A673 (cell line): Measurements from ENCODE around the gene CHTF18. TPM values are rescaled to one million over a fixed set of nuclear protein-coding genes. Genes with fewer than 3 reads are reported as not detected.

Experiments
- BruUV-seq: library from RNA; stranded (reverse); fragments of 400-500 nt; replicated peaks from 2 replicates; lab custom pipeline; 2021; lab: Mats Ljungman, UMichigan
- CTCF ChIA-PET: fragments of 300-600 bp; sonication (Branson Sonifier 250); formaldehyde crosslinking; loops from one replicate; lab custom pipeline; 2022; ENCODE audit warnings: antibody characterized with exemption; lab: Charles Lee
- POLR2A ChIA-PET: fragments of 300-600 bp; sonication (Branson Sonifier 250); formaldehyde crosslinking; loops from one replicate; lab custom pipeline; 2022; ENCODE audit warnings: antibody characterized with exemption; ENCODE audit not compliant: low non-redundant PET; lab: Charles Lee
- DNase-seq: peaks from one replicate; pipeline ENCODE4 v3.0.0-alpha.2; 2015; ENCODE audit warnings: low spot score
- H3K27ac ChIP-seq: fragments of 200-600 bp; sonication (generic); 2 replicates; pipeline ENCODE4 v1.5.1; 2016; ENCODE audit warnings: mixed run types, low read depth, mild to moderate bottlenecking, mixed read lengths, antibody characterized with exemption, low read length; ENCODE audit not compliant: poor library complexity, severe bottlenecking
- H3K27me3 ChIP-seq: fragments of 200-600 bp; sonication (generic); replicated peaks from 2 replicates; pipeline ENCODE4 v1.6.1; 2017; ENCODE audit warnings: mixed run types, low read depth, mild to moderate bottlenecking, mixed read lengths, antibody characterized with exemption, low read length; ENCODE audit not compliant: insufficient read depth, poor library complexity
- H3K36me3 ChIP-seq: fragments of 200-600 bp; sonication (generic); 2 replicates; pipeline ENCODE4 v1.6.1; 2016; ENCODE audit warnings: mixed run types, mild to moderate bottlenecking, mixed read lengths, antibody characterized with exemption, low read length; ENCODE audit not compliant: insufficient read depth, poor library complexity, severe bottlenecking
- H3K4me1 ChIP-seq: fragments of 200-600 bp; sonication (generic); 2 replicates; pipeline ENCODE4 v1.6.1; 2017; ENCODE audit warnings: mixed run types, mild to moderate bottlenecking, mixed read lengths, antibody characterized with exemption, low read length; ENCODE audit not compliant: insufficient read depth, poor library complexity, severe bottlenecking
- H3K4me3 ChIP-seq: fragments of 200-600 bp; sonication (generic); 2 replicates; pipeline ENCODE4 v1.5.1; 2016; ENCODE audit warnings: low read depth, mixed run types, mild to moderate bottlenecking, mixed read lengths, low read length; ENCODE audit not compliant: poor library complexity, severe bottlenecking
- H3K9me3 ChIP-seq: fragments of 200-600 bp; sonication (generic); 2 replicates; pipeline ENCODE4 v1.6.1; 2016; ENCODE audit warnings: mixed run types, low read depth, mild to moderate bottlenecking, mixed read lengths, antibody characterized with exemption, low read length; ENCODE audit not compliant: poor library complexity, severe bottlenecking
- EZH2 ChIP-seq: fragments of 200-600 bp; sonication (generic); IDR thresholded peaks from 2 replicates; pipeline ENCODE4 v1.6.1; 2017; ENCODE audit warnings: borderline replicate concordance, low read depth, mild to moderate bottlenecking, mixed read lengths, antibody characterized with exemption, low read length; ENCODE audit not compliant: poor library complexity, severe bottlenecking
- intact Hi-C: fragments of 100-400 bp; cut with micrococcal nuclease; formaldehyde crosslinking; loops from one replicate; pipeline ENCODE4 v1.10.0; 2022; ENCODE audit not compliant: unreplicated experiment
- total RNA-seq: library from RNA; stranded (reverse); gene quantifications from 2 replicates; pipeline ENCODE4 v1.2.3, GENCODE V29; 2021
- TF ChIP-seq, protein P1 (sequence below): fragments of 300-800, 200-600 bp; sonication (generic); conservative IDR thresholded peaks from 2 replicates; pipeline ENCODE4 v1.5.1; 2017; ENCODE audit warnings: low read depth, mild to moderate bottlenecking, antibody characterized with exemption, low read length, moderate library complexity, mixed read lengths

The CHTF18 gene
- total RNA-seq, 1 experiment from 2014 or later: 125 TPM

DNA sequence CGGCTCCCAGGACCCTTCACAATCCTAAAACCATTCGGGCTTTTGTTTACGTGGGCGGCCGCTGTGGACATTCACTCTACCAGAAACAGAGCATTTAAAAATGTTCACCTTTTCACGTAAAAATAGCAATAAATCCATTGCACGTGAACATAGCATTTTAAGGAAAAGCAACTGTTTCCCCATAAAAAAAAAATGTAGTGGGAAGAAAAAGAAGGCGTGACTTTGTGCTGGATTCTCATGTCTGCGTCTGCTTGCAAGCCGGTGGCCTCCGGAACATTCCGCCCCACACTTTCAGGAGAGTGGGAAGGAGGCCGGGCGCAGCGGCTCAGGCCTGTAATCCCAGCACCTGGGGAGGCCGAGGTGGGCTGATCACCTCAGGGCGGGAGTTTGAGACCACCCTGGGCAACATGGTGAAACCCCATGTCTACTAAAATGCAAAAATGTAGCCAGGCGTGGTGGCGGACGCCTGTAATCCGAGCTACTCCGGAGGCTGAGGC is 25.5 kb downstream of the CHTF18 start:
- ChIA-PET CTCF (no interaction called here), POLR2A (no interaction called here)
- intact Hi-C loops: loop anchor here (2.0 to 5.0 kb wide), 2 partner anchors 241 to 283 kb away; partner anchors contain the start of gene C1QTNF8
- Histone ChIP-seq H3K9me3 (no peaks in the 10 kb centered on the region), H3K36me3 (no peaks in the 10 kb centered on the region), H3K4me1 (no peaks in the 10 kb centered on the region), H3K27me3 (no peaks in the 10 kb centered on the region), H3K27ac (no peak overlapping the region), H3K4me3 (peak overlapping the region; percentile 10)
- no TSS peak for BruUV-seq
- TF ChIP-seq, protein P1, sequence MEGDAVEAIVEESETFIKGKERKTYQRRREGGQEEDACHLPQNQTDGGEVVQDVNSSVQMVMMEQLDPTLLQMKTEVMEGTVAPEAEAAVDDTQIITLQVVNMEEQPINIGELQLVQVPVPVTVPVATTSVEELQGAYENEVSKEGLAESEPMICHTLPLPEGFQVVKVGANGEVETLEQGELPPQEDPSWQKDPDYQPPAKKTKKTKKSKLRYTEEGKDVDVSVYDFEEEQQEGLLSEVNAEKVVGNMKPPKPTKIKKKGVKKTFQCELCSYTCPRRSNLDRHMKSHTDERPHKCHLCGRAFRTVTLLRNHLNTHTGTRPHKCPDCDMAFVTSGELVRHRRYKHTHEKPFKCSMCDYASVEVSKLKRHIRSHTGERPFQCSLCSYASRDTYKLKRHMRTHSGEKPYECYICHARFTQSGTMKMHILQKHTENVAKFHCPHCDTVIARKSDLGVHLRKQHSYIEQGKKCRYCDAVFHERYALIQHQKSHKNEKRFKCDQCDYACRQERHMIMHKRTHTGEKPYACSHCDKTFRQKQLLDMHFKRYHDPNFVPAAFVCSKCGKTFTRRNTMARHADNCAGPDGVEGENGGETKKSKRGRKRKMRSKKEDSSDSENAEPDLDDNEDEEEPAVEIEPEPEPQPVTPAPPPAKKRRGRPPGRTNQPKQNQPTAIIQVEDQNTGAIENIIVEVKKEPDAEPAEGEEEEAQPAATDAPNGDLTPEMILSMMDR: no peak; the same call in 1 of the 2 replicates
- no peak for TF ChIP-seq EZH2
- DNase-seq: no peak

DNA sequence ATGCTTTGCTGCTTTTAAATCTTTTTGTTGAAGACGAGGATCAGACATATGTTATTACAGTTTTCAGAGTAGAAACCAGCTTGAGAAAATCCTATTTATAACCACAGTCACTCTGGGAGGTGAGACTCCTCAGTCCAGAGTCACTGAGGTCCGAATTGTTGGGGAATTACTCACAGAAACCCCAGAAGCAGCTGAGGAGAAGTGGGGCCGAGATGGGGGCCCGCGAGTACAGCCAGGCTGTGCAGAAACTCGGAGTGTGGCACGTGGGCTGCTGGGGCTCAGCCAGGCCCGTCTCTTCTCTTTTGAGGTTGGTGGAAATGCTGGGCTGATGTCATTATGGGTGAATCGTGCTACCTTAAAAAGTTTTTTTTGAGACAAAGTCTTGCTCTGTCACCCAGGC is 26.6 kb downstream of the CHTF18 start:
- intact Hi-C loops: loop anchor here (5.0 kb wide), 1 partner anchor 282 kb away; the partner anchor contains the start of gene C1QTNF8
- no peaks in the 10 kb centered on the region for H3K4me1 ChIP-seq
- H3K4me3 ChIP-seq: no peak overlapping the region
- CTCF ChIA-PET: no interaction called here
- H3K27ac ChIP-seq: no peak overlapping the region
- no peak for DNase-seq
- BruUV-seq: no TSS peak
- H3K27me3 ChIP-seq: no peaks in the 10 kb centered on the region
- POLR2A ChIA-PET: no interaction called here
- H3K9me3 ChIP-seq: no peaks in the 10 kb centered on the region
- TF ChIP-seq EZH2: no peak
- TF ChIP-seq, protein P1: no peak
- no peaks in the 10 kb centered on the region for H3K36me3 ChIP-seq

DNA sequence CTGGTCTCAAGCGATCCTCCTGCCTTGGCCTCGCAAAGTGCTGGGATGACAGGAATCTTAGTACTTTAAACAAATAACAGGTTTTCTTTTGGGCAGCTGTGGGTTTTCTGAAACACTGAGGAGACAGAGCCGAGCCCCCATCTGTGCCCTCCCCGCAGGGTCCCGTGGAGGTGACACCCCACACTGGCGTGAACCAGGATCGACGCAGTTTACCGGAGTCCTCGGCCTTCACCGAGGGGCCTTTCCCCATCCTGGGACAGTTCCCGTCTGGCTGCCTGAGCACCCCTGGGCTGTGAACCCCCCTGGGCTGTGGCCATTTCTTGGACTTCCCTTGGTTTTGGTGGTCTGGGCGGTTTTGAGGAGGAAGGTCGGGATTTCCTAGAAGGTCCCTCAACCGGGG is 27.4 kb downstream of the CHTF18 start:
- POLR2A ChIA-PET: no interaction called here
- H3K4me1 ChIP-seq: no peaks in the 10 kb centered on the region
- H3K27me3 ChIP-seq: no peaks in the 10 kb centered on the region
- BruUV-seq: no TSS peak
- CTCF ChIA-PET: no interaction called here
- TF ChIP-seq EZH2: no peak
- TF ChIP-seq, protein P1: no peak
- no peak for DNase-seq
- no peaks in the 10 kb centered on the region for H3K9me3 ChIP-seq
- no peak overlapping the region for H3K4me3 ChIP-seq
- intact Hi-C loops: no loop called here
- H3K27ac ChIP-seq: no peak overlapping the region
- H3K36me3 ChIP-seq: no peaks in the 10 kb centered on the region
